Measurements from ENCODE around the gene MAGEA6.

MAGEA6 gene

DNA sequence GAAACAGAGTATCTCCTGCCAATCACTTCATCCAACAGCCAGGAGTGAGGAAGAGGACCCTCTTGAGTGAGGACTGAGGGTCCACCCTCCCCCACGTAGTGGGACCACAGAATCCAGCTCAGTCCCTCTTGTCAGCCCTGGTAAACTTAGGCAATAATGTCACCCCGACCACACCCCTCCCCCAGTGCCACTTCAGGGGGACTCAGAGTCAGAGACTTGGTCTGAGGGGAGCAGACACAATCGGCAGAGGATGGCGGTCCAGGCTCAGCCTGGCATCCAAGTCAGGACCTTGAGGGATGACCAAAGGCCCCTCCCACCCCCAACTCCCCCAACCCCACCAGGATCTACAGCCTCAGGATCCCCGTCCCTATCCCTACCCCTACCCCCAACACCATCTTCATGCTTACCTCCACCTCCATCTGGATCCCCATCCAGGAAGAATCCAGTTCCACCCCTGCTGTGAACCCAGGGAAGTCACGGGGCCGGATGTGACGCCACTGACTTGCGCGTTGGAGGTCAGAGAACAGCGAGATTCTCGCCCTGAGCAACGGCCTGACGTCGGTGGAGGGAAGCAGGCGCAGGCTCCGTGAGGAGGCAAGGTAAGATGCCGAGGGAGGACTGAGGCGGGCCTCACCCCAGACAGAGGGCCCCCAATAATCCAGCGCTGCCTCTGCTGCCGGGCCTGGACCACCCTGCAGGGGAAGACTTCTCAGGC lies 36.1 kb downstream of the MAGEA6 start, which contains the start of the genes CSAG1 and MAGEA12:
Gene CSAG1 (minus strand): TSS at position 461 of the 715 bp plus-strand sequence. CDS start 1,261 bp downstream, outside the sequence.
Gene MAGEA12 (plus strand): TSS at position 497 of the 715 bp plus-strand sequence. CDS start 2,405 bp downstream, outside the sequence.
- DNase-seq = no peak

- DNase-seq = no peak
These were observed 44.1 kb downstream of the MAGEA6 start for GRCh38 chrX:152725409-152725808.
